PC-9 (cell line): ENCODE measurements around the gene CDADC1.

Experiments used
- EZH2 ChIP-seq: fragments of 200-600 bp; sonication (generic); IDR thresholded peaks from 2 replicates; pipeline ENCODE4 v1.8.0; 2017; ENCODE audit warnings: antibody characterized with exemption, low read depth
- TF ChIP-seq, protein P1 (sequence below): fragments of 200-600 bp; sonication (generic); conservative IDR thresholded peaks from 2 replicates; pipeline ENCODE4 v1.6.1; 2017; ENCODE audit warnings: mixed run types, antibody characterized with exemption, mild to moderate bottlenecking, moderate library complexity

DNA sequence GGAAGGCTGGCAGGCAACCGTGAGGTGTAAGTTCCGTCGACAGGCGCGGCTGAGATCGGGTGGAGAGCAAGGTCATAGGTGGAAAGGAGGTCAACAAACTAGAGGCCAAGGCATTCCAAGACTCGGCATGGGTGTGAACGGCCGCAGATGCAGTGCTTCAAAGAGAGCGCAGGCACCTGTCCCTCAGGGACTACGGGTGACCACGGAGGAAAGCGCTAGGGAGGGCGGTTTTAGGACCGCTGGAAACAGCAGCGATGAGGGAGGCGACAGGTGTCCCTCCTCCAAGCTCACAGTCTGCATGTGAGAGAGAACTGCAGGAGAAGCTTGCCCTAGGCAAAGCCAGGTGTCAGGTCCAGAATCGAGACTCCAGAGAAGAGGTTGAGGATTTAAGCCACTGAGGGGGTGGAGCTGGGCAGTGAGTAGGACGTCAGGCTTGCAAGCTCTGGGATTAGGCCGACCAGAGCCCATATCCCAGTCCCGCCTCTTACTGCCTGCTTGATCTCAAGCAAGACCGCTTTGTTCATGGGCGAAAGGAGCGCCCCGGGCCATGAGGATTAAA, 29.2 kb upstream of the CDADC1 start:
- TF ChIP-seq, protein P1, sequence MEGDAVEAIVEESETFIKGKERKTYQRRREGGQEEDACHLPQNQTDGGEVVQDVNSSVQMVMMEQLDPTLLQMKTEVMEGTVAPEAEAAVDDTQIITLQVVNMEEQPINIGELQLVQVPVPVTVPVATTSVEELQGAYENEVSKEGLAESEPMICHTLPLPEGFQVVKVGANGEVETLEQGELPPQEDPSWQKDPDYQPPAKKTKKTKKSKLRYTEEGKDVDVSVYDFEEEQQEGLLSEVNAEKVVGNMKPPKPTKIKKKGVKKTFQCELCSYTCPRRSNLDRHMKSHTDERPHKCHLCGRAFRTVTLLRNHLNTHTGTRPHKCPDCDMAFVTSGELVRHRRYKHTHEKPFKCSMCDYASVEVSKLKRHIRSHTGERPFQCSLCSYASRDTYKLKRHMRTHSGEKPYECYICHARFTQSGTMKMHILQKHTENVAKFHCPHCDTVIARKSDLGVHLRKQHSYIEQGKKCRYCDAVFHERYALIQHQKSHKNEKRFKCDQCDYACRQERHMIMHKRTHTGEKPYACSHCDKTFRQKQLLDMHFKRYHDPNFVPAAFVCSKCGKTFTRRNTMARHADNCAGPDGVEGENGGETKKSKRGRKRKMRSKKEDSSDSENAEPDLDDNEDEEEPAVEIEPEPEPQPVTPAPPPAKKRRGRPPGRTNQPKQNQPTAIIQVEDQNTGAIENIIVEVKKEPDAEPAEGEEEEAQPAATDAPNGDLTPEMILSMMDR: no peak
- no peak for TF ChIP-seq EZH2
